Cerebellar cortex (tissue), 1 donor: ENCODE results near the gene MTCL1.
A peak's percentile ranks its signal among the peaks of the same experiment; 100 is the strongest.

ENCODE experiments used
- DNase-seq: peaks from one replicate; pipeline ENCODE4 v3.0.0-alpha.2; 2015; ENCODE audit warnings: low spot score

MTCL1 gene

GRCh38 chr18:8771930-8772329 lies 66.6 kb downstream of the MTCL1 start:
- DNase-seq, result peak; percentile 98

GRCh38 chr18:8773980-8774379 lies 68.6 kb downstream of the MTCL1 start:
- no peak for DNase-seq

- no peak for DNase-seq
Observed at GRCh38 chr18:8776013-8776943, 70.9 kb downstream of the MTCL1 start.

- DNase-seq, result no peak
Observed at GRCh38 chr18:8777846-8778245, 72.5 kb downstream of the MTCL1 start.

GRCh38 chr18:8778386-8778785 lies 73.0 kb downstream of the MTCL1 start:
- DNase-seq, result no peak

GRCh38 chr18:8778824-8779223 lies 73.5 kb downstream of the MTCL1 start:
- DNase-seq, result no peak

GRCh38 chr18:8779251-8779650 lies 73.9 kb downstream of the MTCL1 start:
- DNase-seq, result no peak

- DNase-seq, result no peak
Observed at GRCh38 chr18:8780227-8780626, 74.9 kb downstream of the MTCL1 start.

GRCh38 chr18:8781671-8782070 lies 76.3 kb downstream of the MTCL1 start:
- DNase-seq, result no peak

GRCh38 chr18:8783335-8783993 lies 78.1 kb downstream of the MTCL1 start:
- DNase-seq, result peak; percentile 96

GRCh38 chr18:8783994-8784530 lies 78.7 kb downstream of the MTCL1 start:
- DNase-seq, result no peak

- DNase-seq, result no peak
Observed at GRCh38 chr18:8785261-8785660, 79.9 kb downstream of the MTCL1 start.

GRCh38 chr18:8785855-8786482 lies 80.6 kb downstream of the MTCL1 start:
- no peak for DNase-seq

- no peak for DNase-seq
Observed at GRCh38 chr18:8786483-8787370, 81.4 kb downstream of the MTCL1 start.

- no peak for DNase-seq
Observed at GRCh38 chr18:8787371-8787670, 82.0 kb downstream of the MTCL1 start.

GRCh38 chr18:8787794-8788193 lies 82.4 kb downstream of the MTCL1 start:
- DNase-seq, result no peak

GRCh38 chr18:8788503-8789429 lies 83.4 kb downstream of the MTCL1 start:
- DNase-seq, result no peak

- DNase-seq, result no peak
Observed at GRCh38 chr18:8791171-8791651, 85.9 kb downstream of the MTCL1 start.

- no peak for DNase-seq
Observed at GRCh38 chr18:8792688-8793316, 87.4 kb downstream of the MTCL1 start.
